K562 (cell line): ENCODE data around the gene CLSTN2. TPM values are rescaled to one million over a fixed set of nuclear protein-coding genes. Genes with fewer than 3 reads are reported as not detected.

Source experiments
- ATAC-seq: fragments of 200-7000 bp; cut with Tn5 transposase; 3 replicates; pipeline ENCODE4 v1.9.1; 2020; ENCODE audit warnings: moderate library complexity
- BruUV-seq: library from RNA; stranded (reverse); fragments of 400-500 nt; replicated peaks from 2 replicates; lab custom pipeline; 2021; lab: Mats Ljungman, UMichigan
- CTCF ChIA-PET: fragments of 300-600 bp; formaldehyde crosslinking; extraction: SDS; loops from one replicate; lab custom pipeline; 2021; ENCODE audit warnings: low intra/inter-chr PET ratio; lab: Yijun Ruan, JAX
- POLR2A ChIA-PET: fragments of 300-600, 350-650 bp; sonication (Branson Sonifier 250); formaldehyde crosslinking; extraction: SDS; loops from one replicate; lab custom pipeline; 2021; ENCODE audit warnings: antibody characterized with exemption, inconsistent platforms; lab: Yijun Ruan, JAX
- DNase-seq, 4 experiments: peaks; one replicate each; pipeline versions ENCODE4 v3.0.0 to v3.0.0-alpha.2; 2011 to 2018; ENCODE audit warnings: low spot score in 3 of 4, mixed read lengths in 3 of 4; ENCODE audit errors: extremely low read depth in 1 of 4
- FAIRE-seq: peaks from 2 replicates; lab custom pipeline; 2011; peaks lifted over from hg19 to GRCh38; lab: Jason Lieb, UNC
- H2AFZ ChIP-seq: 2 replicates; pipeline ENCODE4 v1.6.0; 2011; ENCODE audit warnings: low read depth, low read length, control low read depth, inconsistent platforms
- H3K27ac ChIP-seq: fragments of 200-600 bp; 3 replicates; pipeline ENCODE4 v1.8.0; 2011; ENCODE audit warnings: low read depth, mild to moderate bottlenecking, control low read depth, inconsistent platforms, low read length, moderate library complexity, mixed read lengths; ENCODE audit errors: extremely low read depth
- H3K27me3 ChIP-seq, 2 experiments: fragments of 300-600 bp in 1 of 2; 2 replicates in 1 of 2; 3 replicates in 1 of 2; pipeline versions ENCODE4 v1.6.0 to v1.8.0; 2011; ENCODE audit warnings: inconsistent platforms in 2 of 2, low read length in 2 of 2, mild to moderate bottlenecking in 1 of 2, mixed read lengths in 1 of 2, moderate library complexity in 1 of 2; ENCODE audit not compliant: control insufficient read depth in 2 of 2, insufficient read depth in 2 of 2
- H3K36me3 ChIP-seq: fragments of 300-600 bp; 3 replicates; pipeline ENCODE4 v1.8.0; 2011; ENCODE audit warnings: mild to moderate bottlenecking, low read length, inconsistent platforms; ENCODE audit not compliant: control insufficient read depth, insufficient read depth
- H3K4me1 ChIP-seq, 2 experiments: fragments of 200-600 bp in 1 of 2; replicated peaks in 1 of 2; 2 replicates in 1 of 2; 3 replicates in 1 of 2; pipeline versions ENCODE4 v1.5.1 to v1.8.0; 2011; ENCODE audit warnings: inconsistent platforms in 2 of 2, low read length in 2 of 2, mild to moderate bottlenecking in 1 of 2, mixed read lengths in 1 of 2, moderate library complexity in 1 of 2; ENCODE audit not compliant: control insufficient read depth in 2 of 2, insufficient read depth in 2 of 2
- H3K4me2 ChIP-seq: 2 replicates; pipeline ENCODE4 v1.6.1; 2011; ENCODE audit warnings: low read length, control low read depth, inconsistent platforms, mixed read lengths; ENCODE audit not compliant: insufficient read depth
- H3K4me3 ChIP-seq: fragments of 200-600 bp; sonication (generic), shearing (Covaris generic); 2 replicates; pipeline ENCODE4 v1.5.1; 2016; ENCODE audit warnings: control low read depth, inconsistent platforms
- H3K79me2 ChIP-seq: fragments of 200-600 bp; 3 replicates; pipeline ENCODE4 v1.8.0; 2011; ENCODE audit warnings: low read length, inconsistent platforms; ENCODE audit not compliant: control insufficient read depth, insufficient read depth
- H3K9ac ChIP-seq, 2 experiments: 2 replicates each; pipeline versions ENCODE4 v1.6.0 to v1.6.1; 2011; ENCODE audit warnings: low read depth in 2 of 2, low read length in 2 of 2, control low read depth in 1 of 2, inconsistent platforms in 1 of 2, mild to moderate bottlenecking in 1 of 2, mixed read lengths in 1 of 2; ENCODE audit not compliant: insufficient read depth in 1 of 2
- H3K9me1 ChIP-seq: one replicate; pipeline ENCODE4 v1.6.0; 2011; ENCODE audit warnings: inconsistent platforms, mild to moderate bottlenecking, low read length, moderate library complexity; ENCODE audit not compliant: control insufficient read depth, insufficient read depth
- H3K9me3 ChIP-seq: replicated peaks from 2 replicates; pipeline ENCODE4 v1.5.1; 2011; ENCODE audit warnings: low read depth, low read length, inconsistent platforms; ENCODE audit not compliant: control insufficient read depth, insufficient read depth
- H4K20me1 ChIP-seq: replicated peaks from 2 replicates; pipeline ENCODE4 v1.6.1; 2011; ENCODE audit warnings: low read length, inconsistent platforms, mixed read lengths; ENCODE audit not compliant: control insufficient read depth, insufficient read depth
- CGGBP1 ChIP-seq: fragments of 250-450 bp; sonication (Bioruptor Pico); IDR thresholded peaks from 2 replicates; pipeline ENCODE4 v1.9.0; 2021; ENCODE audit warnings: mild to moderate bottlenecking
- ESRRB ChIP-seq: fragments of 250-450 bp; sonication (Bioruptor Pico); IDR thresholded peaks from 2 replicates; pipeline ENCODE4 v1.5.0; 2020; ENCODE audit warnings: mild to moderate bottlenecking, moderate library complexity, borderline replicate concordance
- GTF3C2 ChIP-seq: IDR thresholded peaks from 3 replicates; pipeline ENCODE4 v1.6.1; 2011; ENCODE audit warnings: borderline replicate concordance, mild to moderate bottlenecking, moderate library complexity; ENCODE audit not compliant: insufficient read length; ENCODE audit errors: extremely low read depth
- HES1 ChIP-seq: fragments of 450-650 bp; IDR thresholded peaks from 2 replicates; pipeline ENCODE4 v1.6.1; 2016; ENCODE audit warnings: low read depth, mild to moderate bottlenecking, moderate library complexity
- MBD2 ChIP-seq: sonication (generic); IDR thresholded peaks from 2 replicates; pipeline ENCODE4 v1.6.1; 2016; ENCODE audit warnings: low read depth, borderline replicate concordance
- MECOM ChIP-seq: fragments of 250-450 bp; sonication (Bioruptor Pico); IDR thresholded peaks from 2 replicates; pipeline ENCODE4 v1.8.0; 2022; ENCODE audit warnings: inconsistent platforms
- NR2C2 ChIP-seq, 2 experiments: fragments of 200-800 bp in 1 of 2; sonication (Bioruptor generic) in 1 of 2; sonication (generic) in 1 of 2; formaldehyde crosslinking in 1 of 2; IDR thresholded peaks; 2 replicates each; pipeline versions ENCODE4 v1.6.1 to v1.8.0; 2016 to 2022; ENCODE audit warnings: mild to moderate bottlenecking in 1 of 2, missing compliant biosample characterization in 1 of 2, missing genetic modification characterization in 1 of 2, missing genetic modification reagents in 1 of 2
- PCBP2 ChIP-seq: fragments of 200-400 bp; formaldehyde crosslinking; IDR thresholded peaks from 2 replicates; pipeline ENCODE4 v1.6.1; 2018; ENCODE audit warnings: low read length, low read depth, mild to moderate bottlenecking, moderate library complexity; ENCODE audit not compliant: poor library complexity, severe bottlenecking
- SMAD1 ChIP-seq: fragments of 150-350 bp; IDR thresholded peaks from 2 replicates; pipeline ENCODE4 v1.6.1; 2014; ENCODE audit warnings: low read length, low read depth; ENCODE audit not compliant: partially characterized antibody
- SMARCA5 ChIP-seq: fragments of 450-650 bp; IDR thresholded peaks from 2 replicates; pipeline ENCODE4 v1.6.1; 2016
- TFAM ChIP-seq: fragments of 250-450 bp; sonication (Bioruptor Pico); conservative IDR thresholded peaks from 2 replicates; pipeline ENCODE4 v1.5.0; 2021; ENCODE audit warnings: mild to moderate bottlenecking, moderate library complexity
- U2AF2 ChIP-seq: fragments of 200-400 bp; formaldehyde crosslinking; optimal IDR thresholded peaks from 2 replicates; pipeline ENCODE3; 2017; ENCODE audit warnings: low read depth, mild to moderate bottlenecking, low read length
- ZNF239 ChIP-seq: fragments of 250-450 bp; sonication (Bioruptor Pico); IDR thresholded peaks from 2 replicates; pipeline ENCODE4 v1.4.0; 2020; ENCODE audit warnings: mild to moderate bottlenecking
- ZNF282 ChIP-seq: sonication (generic); formaldehyde crosslinking; IDR thresholded peaks from 2 replicates; pipeline ENCODE4 v1.8.1; 2023; ENCODE audit warnings: missing genetic modification reagents
- ZNF316 ChIP-seq: fragments of 450-650 bp; IDR thresholded peaks from 2 replicates; pipeline ENCODE4 v1.6.1; 2016
- ZNF444 ChIP-seq: fragments of 250-450 bp; sonication (Bioruptor Pico); IDR thresholded peaks from 2 replicates; pipeline ENCODE4 v1.4.0; 2020; ENCODE audit warnings: mild to moderate bottlenecking, moderate library complexity
- WGBS: fragments of 100-300 bp; shearing (Covaris generic); methylation state at CpG from one replicate; pipeline ENCODE4 v1.1.6; 2016; ENCODE audit warnings: low coverage, mixed read lengths; ENCODE audit not compliant: insufficient coverage; ENCODE audit errors: missing lambda C conversion rate; 5-methylcytosine and 5-hydroxymethylcytosine counted together
- in situ Hi-C: fragments of 300-500 bp; cut with MboI; formaldehyde crosslinking; loops from 4 replicates; pipeline ENCODE4 v1.15.0; 2018; ENCODE audit warnings: inconsistent platforms, mixed read lengths
- intact Hi-C: fragments of 100-400 bp; cut with micrococcal nuclease; formaldehyde crosslinking; loops from 2 replicates; pipeline ENCODE4 v1.14.2; 2022
- polyA plus RNA-seq, 8 experiments: library from polyadenylated mRNA; depleted of rRNA in 4 of 8; stranded (reverse) in 5 of 8; unstranded in 3 of 8; fragments of >200 nt; fragmentation: Nextera tagmentation in 2 of 8; fragmentation: Illumina TruSeq in 1 of 8; extraction: Ambion mirVana in 2 of 8; extraction: Trizol in 1 of 8; gene quantifications; 2 replicates each; pipeline versions ENCODE4 v1.2.1 to v1.2.3, GENCODE V29; 2011 to 2014; ENCODE audit warnings: inconsistent platforms in 1 of 8, missing spikeins in 1 of 8
- total RNA-seq, 7 experiments: library from RNA; depleted of rRNA in 6 of 7; stranded (reverse); fragments of >200 nt in 6 of 7; fragmentation: Illumina TruSeq in 2 of 7; extraction: Trizol in 2 of 7; gene quantifications; 2 replicates each; pipeline versions ENCODE4 v1.2.1 to v1.2.3, GENCODE V29; 2011 to 2021; ENCODE audit warnings: low replicate concordance in 1 of 7

The CLSTN2 gene
- total and polyA plus RNA-seq, 9 of the 15 experiments (the other 6 are each of a cell fraction or from before 2014, with no cell fraction given) = 0.02 to 0.04 (median 0.04) TPM; not detected in 6

- intact Hi-C loops (no loop called here), in situ Hi-C loops (no loop called here)
- no TSS peak for BruUV-seq
- 34% methylated on average over 2 of the region's 2 CpGs for WGBS
- DNase-seq (no peak), ATAC-seq (no peak), FAIRE-seq (no peak)
- H3K79me2 ChIP-seq = no peaks in the 10 kb centered on the region
- H3K4me1 ChIP-seq = peaks cover 0 to 11% of the 10 kb centered on the region in 2 experiments; a peak in 3 of 5 replicates
- H3K4me2 ChIP-seq = no peak overlapping the region
- H2AFZ ChIP-seq = no peak overlapping the region
- no peaks in the 10 kb centered on the region for H3K27me3 ChIP-seq
- H3K9ac ChIP-seq = no peak overlapping the region
- POLR2A ChIA-PET = no interaction called here
- H3K36me3 ChIP-seq = no peaks in the 10 kb centered on the region
- no peaks in the 10 kb centered on the region for H4K20me1 ChIP-seq
- CTCF ChIA-PET = no interaction called here
- H3K4me3 ChIP-seq = no peak overlapping the region
- TF ChIP-seq TFAM (CRISPR knock-in tag) (no peak), U2AF2 (no peak), ZNF316 (no peak), GTF3C2 (no peak), SMARCA5 (no peak), NR2C2 (CRISPR knock-in tag; IDR thresholded peaks at IDR 0.05) (no peak), NR2C2 (tag; IDR thresholded peaks at IDR 0.05) (no peak), ZNF282 (no peak), ESRRB (no peak), MECOM (CRISPR knock-in tag) (no peak), ZNF239 (CRISPR knock-in tag) (no peak), SMAD1 (no peak), MBD2 (no peak), ZNF444 (no peak), CGGBP1 (CRISPR knock-in tag) (no peak), HES1 (no peak), PCBP2 (no peak)
- TF ChIP-seq, all 486 proteins: peak for 0
- H3K9me1 ChIP-seq = no peaks in the 10 kb centered on the region
- H3K9me3 ChIP-seq = no peaks in the 10 kb centered on the region
- H3K27ac ChIP-seq = no peak overlapping the region
Observed at GRCh38 chr3:140199743-140200142, 264.8 kb downstream of the CLSTN2 start.
